Neural progenitor cell (in vitro differentiated cells): ENCODE measurements around the gene JAKMIP2.

ENCODE experiments used
- CTCF ChIP-seq: fragments of 200-600 bp; sonication (generic); IDR thresholded peaks from 2 replicates; pipeline ENCODE4 v1.5.1; 2017; ENCODE audit warnings: antibody characterized with exemption, mild to moderate bottlenecking
- EZH2phosphoT487 ChIP-seq: fragments of 200-600 bp; sonication (generic); IDR thresholded peaks from 2 replicates; pipeline ENCODE4 v1.6.1; 2017; ENCODE audit warnings: antibody characterized with exemption

GRCh38 chr5:147830035-147830434 lies 47.5 kb upstream of the JAKMIP2 start:
- TF ChIP-seq EZH2phosphoT487 (no peak), CTCF (no peak)
